Measurements from ENCODE around the gene IL1RAP.

DNA sequence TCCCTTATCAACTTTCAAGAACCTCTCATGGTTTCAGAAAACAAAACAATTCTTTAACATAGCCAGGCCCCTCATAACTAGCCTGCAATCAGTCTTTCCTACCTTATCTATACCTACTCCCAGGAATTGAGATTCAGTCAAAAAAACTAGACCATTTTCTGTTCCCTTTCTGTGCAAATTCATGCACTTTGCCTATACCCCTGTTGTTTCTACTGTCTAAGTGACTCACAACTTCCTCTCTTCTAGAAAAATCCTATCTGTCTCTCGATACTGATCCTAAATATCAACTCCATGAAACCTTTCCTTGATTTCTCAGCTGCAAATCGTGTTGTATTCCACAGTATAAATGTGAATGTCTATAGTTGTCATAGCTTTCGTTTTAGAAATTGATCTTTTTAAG lies 10.9 kb upstream of the IL1RAP start:
- TF ChIP-seq, protein P1, sequence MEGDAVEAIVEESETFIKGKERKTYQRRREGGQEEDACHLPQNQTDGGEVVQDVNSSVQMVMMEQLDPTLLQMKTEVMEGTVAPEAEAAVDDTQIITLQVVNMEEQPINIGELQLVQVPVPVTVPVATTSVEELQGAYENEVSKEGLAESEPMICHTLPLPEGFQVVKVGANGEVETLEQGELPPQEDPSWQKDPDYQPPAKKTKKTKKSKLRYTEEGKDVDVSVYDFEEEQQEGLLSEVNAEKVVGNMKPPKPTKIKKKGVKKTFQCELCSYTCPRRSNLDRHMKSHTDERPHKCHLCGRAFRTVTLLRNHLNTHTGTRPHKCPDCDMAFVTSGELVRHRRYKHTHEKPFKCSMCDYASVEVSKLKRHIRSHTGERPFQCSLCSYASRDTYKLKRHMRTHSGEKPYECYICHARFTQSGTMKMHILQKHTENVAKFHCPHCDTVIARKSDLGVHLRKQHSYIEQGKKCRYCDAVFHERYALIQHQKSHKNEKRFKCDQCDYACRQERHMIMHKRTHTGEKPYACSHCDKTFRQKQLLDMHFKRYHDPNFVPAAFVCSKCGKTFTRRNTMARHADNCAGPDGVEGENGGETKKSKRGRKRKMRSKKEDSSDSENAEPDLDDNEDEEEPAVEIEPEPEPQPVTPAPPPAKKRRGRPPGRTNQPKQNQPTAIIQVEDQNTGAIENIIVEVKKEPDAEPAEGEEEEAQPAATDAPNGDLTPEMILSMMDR (IDR thresholded peaks at IDR 0.05) = no peak
- no peak for TF ChIP-seq POLR2A (IDR thresholded peaks at IDR 0.05)

Data from body of pancreas (tissue), 4 donors.